AG04450 (cell line): ENCODE results near the gene ZFP92. TPM values are rescaled to one million over a fixed set of nuclear protein-coding genes. Genes with fewer than 3 reads are reported as not detected.
A peak's percentile ranks its signal among the peaks of the same experiment; 100 is the strongest.

Source experiments
- CTCF ChIA-PET: fragments of 300-600, 350-600 bp; formaldehyde crosslinking; extraction: SDS; loops from one replicate; lab custom pipeline; 2022; ENCODE audit warnings: antibody characterized with exemption, inconsistent platforms; lab: Charles Lee
- POLR2A ChIA-PET: fragments of 350-600 bp; formaldehyde crosslinking; extraction: SDS; loops from one replicate; lab custom pipeline; 2021; ENCODE audit warnings: antibody characterized with exemption, inconsistent platforms; lab: Yijun Ruan, JAX
- DNase-seq: peaks from one replicate; pipeline ENCODE4 v3.0.0-alpha.2; 2011; ENCODE audit warnings: low read depth, low spot score
- H3K27ac ChIP-seq: one replicate; pipeline ENCODE4 v1.5.1; 2012; ENCODE audit warnings: low read depth, low read length, control low read depth
- H3K27me3 ChIP-seq: one replicate; pipeline ENCODE4 v1.6.0; 2012; ENCODE audit warnings: low read length; ENCODE audit not compliant: control insufficient read depth, insufficient read depth
- H3K4me3 ChIP-seq: 2 replicates; pipeline ENCODE4 v1.5.1; 2011; ENCODE audit warnings: mild to moderate bottlenecking, low read depth, low read length, control low read depth
- H3K9me3 ChIP-seq: 2 replicates; pipeline ENCODE4 v1.5.1; 2012; ENCODE audit warnings: low read length; ENCODE audit not compliant: control insufficient read depth, insufficient read depth
- polyA plus RNA-seq: library from polyadenylated mRNA; depleted of rRNA; stranded (reverse); fragments of >200 nt; gene quantifications from 2 replicates; pipeline ENCODE4 v1.2.3, GENCODE V29; 2011
- TF ChIP-seq, protein P1 (sequence below): IDR thresholded peaks from 2 replicates; pipeline ENCODE4 v1.5.1; 2011; ENCODE audit warnings: low read depth, low read length, control low read depth, inconsistent platforms

Gene ZFP92
- polyA plus RNA-seq, 1 experiment, result 0.02 TPM

GRCh38 chrX:153412746-153413720, 1.8 kb downstream of the ZFP92 start:
- H3K4me3 ChIP-seq, result no peak overlapping the region
- ChIA-PET CTCF (interaction anchor here (0.6 kb wide), 1 partner anchor 48 kb away, joined by 3 read pairs; no protein-coding TSS in a partner anchor), POLR2A (no interaction called here)
- no peak for DNase-seq
- H3K27ac ChIP-seq, result no peak overlapping the region
- TF ChIP-seq, protein P1, sequence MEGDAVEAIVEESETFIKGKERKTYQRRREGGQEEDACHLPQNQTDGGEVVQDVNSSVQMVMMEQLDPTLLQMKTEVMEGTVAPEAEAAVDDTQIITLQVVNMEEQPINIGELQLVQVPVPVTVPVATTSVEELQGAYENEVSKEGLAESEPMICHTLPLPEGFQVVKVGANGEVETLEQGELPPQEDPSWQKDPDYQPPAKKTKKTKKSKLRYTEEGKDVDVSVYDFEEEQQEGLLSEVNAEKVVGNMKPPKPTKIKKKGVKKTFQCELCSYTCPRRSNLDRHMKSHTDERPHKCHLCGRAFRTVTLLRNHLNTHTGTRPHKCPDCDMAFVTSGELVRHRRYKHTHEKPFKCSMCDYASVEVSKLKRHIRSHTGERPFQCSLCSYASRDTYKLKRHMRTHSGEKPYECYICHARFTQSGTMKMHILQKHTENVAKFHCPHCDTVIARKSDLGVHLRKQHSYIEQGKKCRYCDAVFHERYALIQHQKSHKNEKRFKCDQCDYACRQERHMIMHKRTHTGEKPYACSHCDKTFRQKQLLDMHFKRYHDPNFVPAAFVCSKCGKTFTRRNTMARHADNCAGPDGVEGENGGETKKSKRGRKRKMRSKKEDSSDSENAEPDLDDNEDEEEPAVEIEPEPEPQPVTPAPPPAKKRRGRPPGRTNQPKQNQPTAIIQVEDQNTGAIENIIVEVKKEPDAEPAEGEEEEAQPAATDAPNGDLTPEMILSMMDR, result peak; percentile 12; the same call in 1 of the 2 replicates
- H3K9me3 ChIP-seq, result no peaks in the 10 kb centered on the region
- peaks cover 9% of the 10 kb centered on the region for H3K27me3 ChIP-seq

DNA sequence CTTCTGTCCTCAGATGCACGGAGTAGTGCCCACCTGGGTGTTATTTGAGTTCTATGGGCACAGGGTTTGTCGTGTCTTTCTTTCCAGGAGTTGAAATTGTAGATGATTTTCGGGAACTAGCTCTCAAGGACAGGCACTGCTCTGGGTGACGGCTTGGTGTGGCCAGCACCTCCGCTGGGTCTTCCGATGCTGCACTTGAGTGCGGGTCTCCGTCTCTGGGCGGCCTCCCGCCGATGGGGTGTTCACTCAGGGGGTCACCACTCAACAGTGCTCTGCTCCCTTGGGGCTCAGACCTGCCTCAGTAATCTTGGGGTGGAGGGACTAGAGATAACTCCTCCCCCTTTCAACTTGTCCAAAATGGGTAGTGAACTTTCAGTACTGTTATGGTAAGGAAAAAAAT, 2.5 kb downstream of the ZFP92 start:
- POLR2A ChIA-PET, result no interaction called here
- no peak for DNase-seq
- CTCF ChIA-PET, result no interaction called here
- TF ChIP-seq, protein P1, result no peak
- Histone ChIP-seq H3K4me3 (no peak overlapping the region), H3K27me3 (peaks cover 13% of the 10 kb centered on the region), H3K27ac (no peak overlapping the region), H3K9me3 (no peaks in the 10 kb centered on the region)

DNA sequence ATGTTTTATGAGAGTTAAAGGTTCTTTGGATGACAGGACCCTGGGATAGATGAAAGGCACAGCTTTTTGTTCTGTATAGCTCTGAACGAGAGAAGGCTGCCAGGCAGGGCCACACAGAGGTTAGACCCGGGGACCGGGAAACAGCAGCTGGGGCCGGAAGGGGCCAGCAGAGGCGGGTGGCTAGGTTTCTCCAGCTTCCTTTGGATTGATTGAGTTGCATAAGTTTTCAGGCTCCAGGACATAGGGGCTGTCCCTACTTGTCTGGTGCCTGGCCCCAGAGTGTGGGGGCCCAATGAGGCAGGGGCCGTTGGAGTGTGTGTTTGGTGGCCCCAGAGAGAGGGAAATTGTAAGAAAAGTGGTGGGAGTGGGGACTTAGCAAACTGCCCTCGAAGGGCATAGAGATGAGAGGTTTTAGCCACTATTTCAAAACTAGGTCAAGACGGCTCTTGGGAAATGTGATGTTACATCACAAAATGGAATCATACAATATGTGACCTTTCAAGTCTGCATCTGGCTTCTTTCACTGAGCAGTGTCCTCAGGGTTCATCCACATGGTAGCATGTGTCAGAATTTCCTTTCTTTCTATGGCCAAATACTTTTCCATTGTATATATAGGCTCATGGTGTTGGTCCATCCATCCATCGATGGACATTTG, 3.7 kb downstream of the ZFP92 start:
- TF ChIP-seq, protein P1, result no peak
- no peak overlapping the region for H3K4me3 ChIP-seq
- H3K9me3 ChIP-seq, result no peaks in the 10 kb centered on the region
- no peak overlapping the region for H3K27ac ChIP-seq
- peaks cover 13% of the 10 kb centered on the region for H3K27me3 ChIP-seq
- ChIA-PET CTCF (no interaction called here), POLR2A (no interaction called here)
- DNase-seq, result no peak

DNA sequence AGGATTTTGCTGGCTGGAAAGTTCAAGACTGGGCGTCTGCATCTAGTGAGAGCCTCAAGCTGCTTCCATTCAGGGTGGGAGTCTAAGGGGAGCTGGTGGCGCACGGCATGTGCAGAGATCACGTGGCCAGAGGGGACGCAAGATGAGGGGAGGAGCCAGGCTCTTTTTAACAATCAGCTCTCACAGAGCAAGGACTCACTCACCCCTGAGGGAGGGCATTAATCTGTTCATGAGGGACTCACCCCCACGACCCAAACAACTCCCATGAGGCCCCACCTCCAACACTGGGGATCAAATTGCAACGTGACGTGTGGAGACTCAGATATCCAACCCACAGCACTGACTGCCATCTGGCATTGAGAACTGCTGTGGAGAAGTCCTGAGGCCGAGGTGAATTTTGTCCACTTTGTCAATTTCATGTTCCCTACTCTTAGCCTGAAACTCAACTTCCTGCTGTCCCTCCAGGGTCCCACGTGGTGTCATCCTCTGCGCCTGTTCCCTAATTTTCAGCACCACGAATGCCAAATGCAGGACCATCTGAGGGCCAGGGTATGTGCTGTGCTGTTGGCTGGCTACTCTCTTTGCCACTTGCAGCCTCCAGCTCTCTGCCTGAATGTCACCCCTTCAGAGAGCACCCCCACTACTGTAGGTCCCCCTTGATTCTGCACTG, 5.6 kb downstream of the ZFP92 start:
- Histone ChIP-seq H3K27ac (no peak overlapping the region), H3K9me3 (no peaks in the 10 kb centered on the region), H3K27me3 (peaks cover 8% of the 10 kb centered on the region), H3K4me3 (no peak overlapping the region)
- TF ChIP-seq, protein P1, result no peak
- POLR2A ChIA-PET, result no interaction called here
- CTCF ChIA-PET, result no interaction called here
- no peak for DNase-seq
